ENCODE results near the gene AMACR.
"Not testable (repeated sequence)": the region's sequence is repeated elsewhere in the genome, so short reads cannot be mapped to it uniquely, and the experiment has no call there.

Gene AMACR

GRCh38 chr5:33964132-33964700 lies 43.6 kb downstream of the AMACR start:
- DNase-seq, result no peak

DNA sequence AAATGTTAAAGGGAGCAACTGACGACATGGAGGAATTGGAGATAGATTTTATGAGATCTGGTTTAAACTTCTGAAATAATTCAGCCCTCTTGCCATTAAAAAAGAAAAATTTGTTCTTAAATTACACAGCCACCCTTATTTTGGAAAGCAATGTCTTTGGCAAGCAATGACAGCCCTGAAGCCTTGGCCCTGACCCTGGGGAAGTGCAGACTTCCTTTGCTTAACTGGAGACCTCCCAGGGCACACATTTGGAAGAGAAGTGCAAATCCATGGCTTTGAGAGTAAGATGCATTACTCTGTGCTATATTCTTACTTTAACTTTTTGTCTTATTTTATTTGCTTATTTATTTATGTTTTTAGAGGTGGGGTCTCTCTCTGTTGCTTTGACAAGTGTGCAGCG lies 49.7 kb downstream of the AMACR start:
- no peak for DNase-seq

DNA sequence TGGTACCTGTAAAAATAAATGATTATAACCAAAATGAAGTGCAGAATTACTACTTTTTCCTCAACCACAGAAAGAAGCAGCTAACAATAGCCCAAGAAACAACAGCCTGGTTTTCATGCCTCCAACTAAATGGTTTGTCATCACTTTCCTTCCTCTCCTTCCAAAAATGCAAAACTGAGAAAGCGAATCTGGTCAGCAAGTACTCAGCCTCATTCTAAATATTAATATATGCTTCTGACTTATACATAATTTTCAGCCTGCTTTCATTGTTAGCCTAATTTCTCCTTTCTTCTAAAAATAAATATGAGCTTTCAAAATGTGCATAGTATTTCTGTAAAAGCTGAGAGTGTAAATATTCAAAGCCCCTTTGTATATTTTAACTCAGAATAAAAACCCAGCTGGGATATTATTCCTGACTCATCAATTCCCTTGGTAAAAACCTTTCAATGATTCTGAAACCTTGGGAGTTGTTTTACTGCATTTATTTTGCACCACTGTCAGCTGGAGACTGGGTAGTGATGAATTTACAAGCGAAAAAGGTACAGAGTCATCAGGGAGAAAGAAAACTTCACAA lies 50.2 kb downstream of the AMACR start:
- no peak for DNase-seq

DNA sequence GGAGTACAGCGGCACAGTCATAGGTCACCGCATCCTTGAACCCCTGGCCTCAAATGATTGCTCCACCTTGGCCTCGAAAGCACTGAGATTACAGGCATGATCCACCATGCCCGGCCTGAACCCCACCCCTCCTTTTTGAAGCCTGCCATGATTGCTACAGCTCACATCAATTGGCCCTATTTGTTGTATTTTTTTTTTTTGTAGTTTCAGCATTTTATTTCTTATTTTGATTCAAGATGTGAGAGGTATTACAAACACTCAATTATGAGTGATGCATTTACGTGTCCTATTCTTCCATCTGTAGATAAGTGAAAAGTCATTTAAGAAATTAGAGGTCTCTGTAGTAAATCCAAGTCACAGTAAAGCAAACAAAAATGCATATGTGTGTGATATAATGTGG lies 55.7 kb downstream of the AMACR start:
- not testable (repeated sequence) for DNase-seq

GRCh38 chr5:33944543-33945132 lies 63.2 kb downstream of the AMACR start:
- no peak for DNase-seq

GRCh38 chr5:33941090-33941489 lies 66.8 kb downstream of the AMACR start:
- DNase-seq, result no peak

DNA sequence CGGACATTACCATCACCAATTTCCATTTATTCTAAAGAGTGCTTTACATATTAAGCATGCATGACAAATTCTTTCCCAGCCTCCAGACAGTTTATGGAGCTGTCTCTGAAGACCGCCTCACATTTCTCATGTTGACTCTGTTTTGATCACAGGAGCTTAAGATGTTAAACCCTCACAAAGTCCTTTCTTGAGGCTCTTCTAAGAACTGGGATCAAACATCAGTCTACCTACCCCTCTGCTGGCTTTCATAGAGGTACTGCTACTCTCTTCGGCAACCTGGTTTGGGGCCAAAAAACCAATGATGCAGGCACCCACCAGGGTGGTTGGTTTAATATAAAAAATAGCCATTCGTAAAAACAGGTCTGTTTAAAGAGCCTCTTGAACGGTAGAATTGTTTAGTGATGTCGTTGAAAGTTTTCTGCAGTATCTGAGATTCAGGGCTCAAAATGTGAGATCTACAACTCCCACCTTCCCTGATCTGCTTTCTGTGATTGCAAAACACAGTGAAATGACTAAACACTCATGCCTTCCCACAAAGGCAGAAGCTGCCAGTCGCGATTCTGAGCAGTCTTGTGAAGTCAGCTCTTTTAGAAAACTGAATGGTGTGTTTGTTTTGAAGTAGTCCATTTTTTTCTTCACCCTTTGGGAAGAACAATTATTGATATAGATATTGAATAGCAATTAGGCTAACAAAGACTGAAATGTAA lies 68.1 kb downstream of the AMACR start:
- DNase-seq, result no peak

- no peak for DNase-seq
Measured at GRCh38 chr5:33938881-33939280, 69.0 kb downstream of the AMACR start.

- no peak for DNase-seq
Measured at GRCh38 chr5:33938507-33938796, 69.4 kb downstream of the AMACR start.

- DNase-seq, result no peak
Measured at GRCh38 chr5:33937707-33938506, 69.9 kb downstream of the AMACR start.

- DNase-seq, result no peak
Measured at GRCh38 chr5:33937017-33937706, 70.7 kb downstream of the AMACR start.

DNA sequence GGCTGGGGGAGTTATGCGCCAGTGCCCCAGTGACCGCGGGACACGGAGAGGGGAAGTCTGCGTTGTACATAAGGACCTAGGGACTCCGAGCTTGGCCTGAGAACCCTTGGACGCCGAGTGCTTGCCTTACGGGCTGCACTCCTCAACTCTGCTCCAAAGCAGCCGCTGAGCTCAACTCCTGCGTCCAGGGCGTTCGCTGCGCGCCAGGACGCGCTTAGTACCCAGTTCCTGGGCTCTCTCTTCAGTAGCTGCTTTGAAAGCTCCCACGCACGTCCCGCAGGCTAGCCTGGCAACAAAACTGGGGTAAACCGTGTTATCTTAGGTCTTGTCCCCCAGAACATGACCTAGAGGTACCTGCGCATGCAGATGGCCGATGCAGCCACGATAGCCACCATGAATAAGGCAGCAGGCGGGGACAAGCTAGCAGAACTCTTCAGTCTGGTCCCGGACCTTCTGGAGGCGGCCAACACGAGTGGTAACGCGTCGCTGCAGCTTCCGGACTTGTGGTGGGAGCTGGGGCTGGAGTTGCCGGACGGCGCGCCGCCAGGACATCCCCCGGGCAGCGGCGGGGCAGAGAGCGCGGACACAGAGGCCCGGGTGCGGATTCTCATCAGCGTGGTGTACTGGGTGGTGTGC lies 71.4 kb downstream of the AMACR start, which contains the start of gene RXFP3:
TSS of gene RXFP3 (plus strand) at position 6 of the 636 bp plus-strand sequence. CDS start at position 361, 355 bp downstream.
- DNase-seq, result no peak

Data from CD4-positive, alpha-beta T cell treated with Interleukin-10 for 1 hour (primary cell).